HuH-7 (cell line): Measurements from ENCODE around the gene SIRPB2.

ENCODE experiments used
- DNase-seq: peaks from one replicate; pipeline ENCODE4 v3.0.0; 2011; ENCODE audit warnings: low spot score

The SIRPB2 gene

DNA sequence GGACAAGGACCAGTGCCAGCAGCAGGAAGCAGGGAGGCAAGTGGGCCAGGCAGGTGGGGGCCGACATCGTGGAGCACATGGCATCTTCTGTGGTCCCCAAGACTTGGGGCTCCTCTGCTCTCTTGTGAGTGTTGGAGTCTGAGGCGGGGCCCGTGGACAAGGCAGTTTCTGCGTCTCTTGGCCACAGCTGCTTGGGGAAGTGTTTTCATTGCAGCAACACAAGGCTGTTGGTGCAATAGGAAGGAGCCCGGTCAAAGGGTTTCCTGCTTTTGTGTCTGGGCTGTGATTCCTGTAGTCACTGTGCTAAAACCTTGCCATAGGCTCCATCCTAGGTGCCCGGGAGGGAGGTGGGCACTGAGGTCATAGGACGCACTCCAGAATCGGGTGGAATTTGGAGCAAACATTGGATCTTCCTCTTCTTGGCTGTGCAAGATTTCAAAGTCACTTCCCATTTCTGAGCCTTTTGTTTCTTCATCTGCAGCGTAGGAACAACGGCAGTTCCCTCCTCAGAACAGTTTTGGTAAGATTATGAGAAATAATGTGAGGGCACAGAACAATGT is at the start of gene SIRPB2:
TSS of gene SIRPB2 (minus strand) at position 140 of the 560 bp plus-strand sequence. CDS start at position 79, 61 bp downstream.
- no peak for DNase-seq

DNA sequence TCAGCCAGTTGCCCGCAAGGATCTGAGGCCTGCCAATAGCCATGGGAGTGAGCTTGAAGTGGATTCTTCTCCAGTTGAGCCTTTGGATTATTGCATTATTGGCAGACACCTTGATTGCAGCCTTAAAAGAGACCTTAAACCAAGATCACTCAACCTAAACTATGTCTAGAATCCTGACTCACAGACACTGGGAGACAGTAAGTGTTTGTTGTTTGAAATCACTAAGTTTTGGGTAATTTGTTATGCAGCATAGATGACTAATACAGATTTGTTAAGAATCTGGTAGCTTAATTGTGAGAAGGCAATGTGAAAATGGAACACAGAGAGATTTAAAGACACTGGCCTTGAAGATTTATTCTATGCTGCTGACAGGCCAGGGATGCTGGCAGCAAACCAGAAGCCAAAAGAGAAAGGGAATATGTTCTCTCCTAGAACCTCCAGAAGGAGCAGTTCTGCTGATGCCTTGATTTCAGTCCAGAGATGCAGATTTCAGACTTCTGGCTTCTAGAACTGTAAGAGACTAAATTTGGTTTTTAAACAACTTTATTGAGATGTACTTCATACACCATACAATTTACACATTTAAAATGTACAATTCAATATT is 48.7 kb upstream of the SIRPB2 start:
- no peak for DNase-seq

DNA sequence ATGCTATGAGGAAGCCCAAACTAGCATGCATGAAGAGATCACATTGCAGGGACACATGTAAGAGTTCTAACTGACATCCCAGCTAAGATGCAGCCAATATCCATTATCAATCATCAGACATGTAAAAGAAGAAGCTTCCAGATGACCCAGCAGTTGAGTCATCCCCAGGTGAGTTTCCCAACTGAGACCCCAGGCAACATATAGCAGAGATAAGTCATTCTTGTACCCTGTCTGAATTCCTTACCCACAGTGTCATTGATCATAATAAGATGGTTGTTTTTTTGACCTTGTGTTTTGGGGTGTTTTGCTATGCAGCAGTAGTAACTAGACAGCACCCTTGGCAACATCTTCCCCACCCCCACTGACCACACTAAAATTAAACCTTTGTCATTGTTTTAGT is 47.4 kb upstream of the SIRPB2 start:
- no peak for DNase-seq

GRCh38 chr20:1537731-1538058 is 46.5 kb upstream of the SIRPB2 start:
- no peak for DNase-seq

GRCh38 chr20:1536893-1537730 is 45.9 kb upstream of the SIRPB2 start:
- DNase-seq, result no peak

- DNase-seq, result no peak
Observed at GRCh38 chr20:1535420-1536175, 44.4 kb upstream of the SIRPB2 start.

DNA sequence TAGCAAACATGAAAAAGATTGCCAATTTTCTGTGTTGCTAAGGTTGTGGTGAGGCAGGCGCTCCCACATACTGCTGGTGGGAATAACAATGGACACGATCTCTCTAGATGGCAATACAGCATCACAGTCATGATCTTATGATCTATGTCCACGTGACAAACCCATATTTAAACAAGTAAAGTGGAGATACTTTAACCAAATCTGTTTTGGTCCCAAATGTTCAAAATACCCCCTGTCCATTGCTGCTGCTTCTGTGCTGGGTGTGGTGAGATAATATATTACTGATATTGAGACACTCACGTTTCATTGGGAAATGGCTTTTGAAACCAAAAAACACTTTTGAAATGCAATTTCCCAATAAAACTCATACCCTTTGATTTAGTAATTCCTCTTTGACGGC is 43.3 kb upstream of the SIRPB2 start:
- no peak for DNase-seq

- DNase-seq, result no peak
Observed at GRCh38 chr20:1533059-1533458, 41.8 kb upstream of the SIRPB2 start.

GRCh38 chr20:1528811-1529210 is 37.6 kb upstream of the SIRPB2 start:
- DNase-seq, result no peak

DNA sequence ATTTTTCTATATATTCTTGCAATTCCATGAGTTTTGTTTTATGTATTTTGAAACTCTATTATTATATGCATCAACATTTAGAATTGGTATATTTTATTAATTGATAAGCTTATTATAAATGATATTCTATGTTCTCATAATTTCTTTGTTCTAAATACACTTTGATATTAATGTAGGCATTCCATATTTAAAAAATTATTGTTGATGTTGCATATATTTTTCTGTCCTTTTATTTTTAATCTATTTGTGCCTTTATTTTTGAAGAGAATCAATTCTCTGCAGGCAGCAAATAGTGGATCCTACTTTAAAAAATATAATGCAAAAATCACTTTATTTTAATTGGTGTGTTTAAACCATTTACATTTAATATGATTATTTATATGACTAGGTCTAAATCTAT is 36.7 kb upstream of the SIRPB2 start:
- DNase-seq, result no peak

- no peak for DNase-seq
Observed at GRCh38 chr20:1526896-1527295, 35.7 kb upstream of the SIRPB2 start.

DNA sequence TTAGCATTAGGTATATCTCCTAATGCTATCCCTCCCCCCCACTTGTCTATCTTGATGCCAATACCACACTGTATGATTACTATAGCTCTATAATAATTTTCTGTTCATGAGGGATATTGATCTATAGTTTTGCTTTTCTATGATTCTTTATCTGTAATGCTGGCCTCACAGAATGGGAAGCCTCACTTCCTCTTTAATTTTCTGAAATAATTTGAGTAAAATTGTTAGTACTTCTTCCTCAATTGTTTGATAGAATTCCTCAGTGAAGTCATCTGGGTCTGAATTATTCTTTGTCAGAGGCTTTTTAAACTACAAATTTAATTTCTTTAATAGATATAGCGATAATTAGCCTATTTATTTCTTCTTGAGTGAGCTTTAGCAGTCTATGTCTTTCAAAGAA is 35.1 kb upstream of the SIRPB2 start:
- no peak for DNase-seq

DNA sequence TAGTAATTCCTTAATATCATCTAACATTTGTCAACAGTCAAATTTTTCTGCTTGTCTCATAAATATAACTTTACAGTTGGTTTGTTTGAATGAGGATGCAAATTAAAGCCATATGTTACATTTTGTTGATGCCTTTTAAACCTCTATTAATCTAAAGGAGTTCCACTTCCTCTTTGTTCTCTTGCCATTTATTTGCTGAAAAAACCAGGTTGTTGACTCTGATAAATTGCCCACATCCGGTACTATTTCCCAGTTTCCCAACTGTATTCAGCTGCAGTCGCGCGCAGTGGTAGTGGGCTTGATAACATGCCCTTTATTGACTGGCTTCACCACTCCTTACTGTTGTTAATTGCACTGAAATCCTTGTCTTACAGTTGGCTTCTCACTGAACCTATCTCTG is 32.8 kb upstream of the SIRPB2 start:
- no peak for DNase-seq

- DNase-seq, result no peak
Observed at GRCh38 chr20:1517010-1517409, 25.8 kb upstream of the SIRPB2 start.

DNA sequence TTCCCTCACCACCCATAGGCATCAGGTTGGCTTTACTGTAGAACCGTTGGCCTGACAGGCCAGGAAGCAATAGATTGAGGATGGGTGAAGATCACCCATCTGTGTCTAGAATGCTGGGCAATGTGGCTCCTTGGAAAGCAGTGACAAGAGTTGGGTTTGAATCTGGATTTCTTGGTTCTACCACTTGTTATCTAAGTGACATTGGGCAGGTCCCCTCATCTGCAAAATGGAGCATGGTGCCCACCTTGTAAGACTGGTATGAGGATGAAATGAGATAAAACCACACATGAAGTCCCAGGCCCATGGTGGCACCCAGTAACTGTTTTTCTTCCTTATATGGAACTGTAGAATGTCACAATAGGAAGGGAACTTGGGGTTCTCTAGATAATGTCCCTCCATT is 22.6 kb upstream of the SIRPB2 start:
- no peak for DNase-seq

DNA sequence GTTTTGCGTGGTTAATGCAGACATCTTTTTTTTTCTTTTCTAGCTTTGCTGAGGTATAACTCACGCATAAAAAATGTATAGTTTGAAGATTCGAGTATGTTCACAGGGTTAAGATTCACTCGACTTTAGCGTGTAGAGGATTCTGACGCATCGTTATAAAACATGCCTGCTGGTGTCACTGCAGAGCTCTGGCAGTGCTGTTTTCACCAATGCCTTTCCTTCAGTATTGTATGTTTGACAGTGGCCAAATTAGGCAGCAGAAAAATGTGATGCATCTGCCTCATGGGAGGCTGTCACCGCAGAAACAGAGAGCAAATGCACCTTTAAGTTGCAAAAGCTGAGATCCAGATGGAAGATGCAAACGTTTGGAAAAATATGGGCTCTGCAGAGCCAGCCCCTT is 18.0 kb upstream of the SIRPB2 start:
- DNase-seq, result peak; percentile 21

GRCh38 chr20:1508574-1508973 is 17.4 kb upstream of the SIRPB2 start:
- no peak for DNase-seq

DNA sequence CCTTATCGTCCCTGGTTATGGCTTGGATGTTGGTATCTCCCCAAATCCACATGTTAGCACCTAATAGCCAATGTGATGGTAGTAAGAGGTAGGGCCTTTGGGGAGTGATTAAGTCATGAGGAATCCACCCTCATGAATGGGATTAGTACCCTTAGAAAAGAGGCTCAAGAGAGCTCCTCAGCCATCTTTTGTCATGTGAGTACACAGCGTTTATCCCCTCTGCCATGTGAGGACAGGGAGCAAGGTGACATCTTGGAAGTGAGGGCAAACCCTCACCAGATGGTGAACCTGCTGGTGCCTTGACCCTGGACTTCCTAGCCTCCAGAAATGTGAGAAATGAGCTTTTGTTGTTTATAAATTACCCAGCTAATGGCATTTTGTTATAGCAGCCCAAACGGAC is 16.1 kb upstream of the SIRPB2 start:
- DNase-seq, result no peak

DNA sequence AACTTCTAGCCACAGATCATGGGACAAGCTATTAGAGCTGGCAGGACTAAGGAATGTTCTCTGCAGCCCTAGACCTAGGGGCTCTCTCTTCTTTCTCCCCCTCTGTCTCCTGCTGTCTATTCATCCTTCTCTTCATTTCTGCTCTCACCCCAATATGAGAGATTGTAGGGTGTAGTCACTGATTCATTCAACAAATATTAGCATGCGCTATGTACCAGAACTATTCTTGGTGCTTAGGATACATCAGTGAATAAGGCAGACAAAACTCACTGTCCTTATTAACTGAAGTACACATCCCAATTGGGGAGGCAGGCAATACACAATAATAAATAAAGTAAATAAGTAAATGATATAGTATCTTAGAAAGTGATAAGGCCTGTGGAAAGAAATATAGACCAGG is 14.7 kb upstream of the SIRPB2 start:
- DNase-seq, result no peak

DNA sequence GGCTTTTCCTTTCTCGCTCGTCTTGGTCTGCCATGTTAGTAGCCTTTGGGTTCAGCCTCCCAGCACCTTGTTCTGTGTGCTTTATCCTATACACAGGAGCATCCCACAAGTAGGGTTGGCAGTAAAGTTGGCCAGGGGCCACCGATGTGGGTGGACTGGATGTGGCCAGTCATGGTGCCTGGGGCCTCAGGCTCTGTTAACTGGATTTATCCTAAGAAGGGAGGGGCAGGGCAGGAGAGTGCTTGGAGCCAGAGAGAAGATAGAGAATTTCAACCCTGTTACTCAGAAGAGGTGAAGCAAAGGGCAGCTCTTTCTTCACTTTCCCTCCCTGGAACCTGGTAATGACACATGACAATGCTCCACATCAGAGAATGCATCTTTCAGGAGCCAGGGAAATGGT is 14.1 kb upstream of the SIRPB2 start:
- DNase-seq, result no peak

GRCh38 chr20:1503564-1504227 is 12.5 kb upstream of the SIRPB2 start:
- DNase-seq, result peak; percentile 72

DNA sequence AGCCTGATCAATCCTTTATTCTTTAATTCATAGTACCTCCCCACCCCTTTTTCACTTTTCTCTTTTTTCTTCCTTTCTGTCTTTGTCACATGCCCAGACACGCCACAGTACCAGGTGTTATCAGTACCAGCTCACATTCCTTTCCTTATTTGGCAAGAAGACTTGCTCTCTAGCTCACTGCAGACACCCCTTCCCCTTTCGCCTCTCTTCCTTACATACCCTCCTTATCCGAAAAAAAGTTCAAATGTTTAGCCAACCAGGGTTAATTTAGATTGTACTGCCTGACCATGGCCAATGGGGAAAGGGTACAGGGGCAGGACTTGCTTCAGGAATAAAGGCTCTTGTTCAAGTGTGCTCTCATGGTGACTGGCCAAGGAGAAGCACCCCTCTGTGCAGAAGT is 9.3 kb upstream of the SIRPB2 start:
- DNase-seq, result no peak
